Hepatocyte (in vitro differentiated cells): ENCODE data around the gene SLC45A3. TPM values are rescaled to one million over a fixed set of nuclear protein-coding genes. Genes with fewer than 3 reads are reported as not detected.
A peak's percentile ranks its signal among the peaks of the same experiment; 100 is the strongest.

Experiments
- DNase-seq: peaks from one replicate; pipeline ENCODE4 v3.0.0-alpha.2; 2016; ENCODE audit warnings: low spot score
- H2AFZ ChIP-seq: fragments of 200-600 bp; sonication (generic); 2 replicates; pipeline ENCODE4 v1.6.0; 2016; ENCODE audit warnings: antibody characterized with exemption, mild to moderate bottlenecking
- H3K27ac ChIP-seq: fragments of 200-600 bp; sonication (generic); 2 replicates; pipeline ENCODE4 v1.5.1; 2016; ENCODE audit warnings: mild to moderate bottlenecking
- H3K27me3 ChIP-seq: fragments of 200-600 bp; sonication (generic); 2 replicates; pipeline ENCODE4 v1.6.1; 2016
- H3K36me3 ChIP-seq: fragments of 200-600 bp; sonication (generic); replicated peaks from 2 replicates; pipeline ENCODE4 v1.5.1; 2016; ENCODE audit warnings: low read depth; ENCODE audit not compliant: insufficient read depth
- H3K4me1 ChIP-seq: fragments of 200-600 bp; sonication (generic); 2 replicates; pipeline ENCODE4 v1.5.1; 2016; ENCODE audit warnings: mild to moderate bottlenecking, moderate library complexity; ENCODE audit not compliant: insufficient read depth
- H3K4me2 ChIP-seq: fragments of 200-600 bp; sonication (generic); 2 replicates; pipeline ENCODE4 v1.6.0; 2016
- H3K4me3 ChIP-seq: fragments of 200-600 bp; sonication (generic); 2 replicates; pipeline ENCODE4 v1.5.1; 2016; ENCODE audit warnings: mild to moderate bottlenecking
- H3K79me2 ChIP-seq: fragments of 200-600 bp; sonication (generic); 2 replicates; pipeline ENCODE4 v1.6.0; 2017; ENCODE audit warnings: mild to moderate bottlenecking
- H3K9me2 ChIP-seq: fragments of 200-600 bp; sonication (generic); replicated peaks from 2 replicates; pipeline ENCODE4 v1.6.0; 2017; ENCODE audit warnings: mild to moderate bottlenecking; ENCODE audit not compliant: insufficient read depth
- H3K9me3 ChIP-seq: fragments of 200-600 bp; sonication (generic); 2 replicates; pipeline ENCODE4 v1.5.1; 2016; ENCODE audit warnings: low read depth, mild to moderate bottlenecking
- H4K20me1 ChIP-seq: fragments of 200-600 bp; sonication (generic); 2 replicates; pipeline ENCODE4 v1.6.0; 2016; ENCODE audit warnings: mild to moderate bottlenecking; ENCODE audit not compliant: insufficient read depth, poor library complexity, severe bottlenecking
- CTCF ChIP-seq: fragments of 200-600 bp; sonication (generic); IDR thresholded peaks from 2 replicates; pipeline ENCODE4 v1.5.1; 2016; ENCODE audit warnings: antibody characterized with exemption, mild to moderate bottlenecking; ENCODE audit not compliant: poor library complexity
- EZH2 ChIP-seq: fragments of 200-600 bp; sonication (generic); IDR thresholded peaks from 2 replicates; pipeline ENCODE4 v1.6.1; 2016; ENCODE audit warnings: antibody characterized with exemption, mild to moderate bottlenecking, borderline replicate concordance
- EZH2phosphoT487 ChIP-seq: fragments of 200-600 bp; sonication (generic); IDR thresholded peaks from one replicate; pipeline ENCODE4 v1.6.1; 2018; ENCODE audit warnings: antibody characterized with exemption, mild to moderate bottlenecking, low read depth, moderate library complexity; ENCODE audit not compliant: unreplicated experiment, severe bottlenecking
- WGBS: methylation state at CpG from one replicate; pipeline ENCODE4 v1.1.6; 2016; ENCODE audit warnings: low lambda C conversion rate; ENCODE audit errors: missing lambda C conversion rate; 5-methylcytosine and 5-hydroxymethylcytosine counted together
- polyA plus RNA-seq: library from polyadenylated mRNA; unstranded; fragments of >200 nt; fragmentation: Nextera tagmentation; extraction: Ambion mirVana; gene quantifications from 2 replicates; pipeline ENCODE4 v1.2.1, GENCODE V29; 2016
- total RNA-seq: library from RNA; depleted of rRNA; stranded (reverse); fragments of >200 nt; gene quantifications from 2 replicates; pipeline ENCODE4 v1.2.3, GENCODE V29; 2014

Gene SLC45A3
- total and polyA plus RNA-seq, 2 experiments from 2014 or later: 4.6 to 12.2 TPM

DNA sequence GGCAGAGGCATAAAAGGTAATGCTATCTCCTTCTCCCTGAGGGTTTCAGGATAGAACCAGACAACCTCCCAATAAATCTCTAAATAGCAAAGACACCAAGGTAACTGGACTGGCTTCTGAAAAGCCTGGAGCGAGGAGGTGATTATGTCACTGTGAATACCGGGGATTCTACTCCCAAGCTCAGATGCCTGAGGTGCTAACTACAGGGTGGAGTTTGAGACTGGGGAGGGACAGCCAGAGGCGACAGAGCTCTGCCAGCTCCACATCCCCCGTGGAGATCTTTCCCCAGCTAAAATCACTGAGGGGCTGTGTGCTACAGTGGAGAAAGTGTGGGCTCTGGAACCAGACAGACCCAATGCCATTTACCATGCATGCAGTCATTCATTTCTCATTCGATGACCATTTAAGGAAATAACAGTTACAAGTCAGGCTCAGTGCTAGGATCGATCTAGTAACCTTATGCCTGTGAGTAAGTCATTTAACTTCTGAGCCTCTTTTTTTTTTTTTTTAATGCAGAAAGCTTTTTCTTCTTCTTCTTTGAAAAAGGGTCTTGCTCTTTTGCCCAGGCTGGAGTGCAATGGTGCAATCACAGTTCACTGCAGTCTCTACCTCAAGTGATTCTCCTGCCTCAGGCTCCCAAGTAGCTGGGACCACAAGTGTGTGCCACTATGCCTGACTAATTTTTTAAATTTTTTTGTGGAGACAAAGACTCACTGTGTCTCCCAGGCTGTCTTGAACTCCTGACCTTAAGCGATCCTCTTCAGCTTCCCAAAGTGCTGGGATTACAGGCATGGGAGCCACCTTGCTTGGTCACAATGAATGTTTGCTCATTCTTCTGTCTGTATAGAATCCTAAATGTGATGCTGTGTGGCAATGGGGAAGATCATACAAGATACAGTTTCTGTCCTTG is 8.1 kb upstream of the SLC45A3 start:
- Histone ChIP-seq H3K4me3 (no peak overlapping the region), H3K4me2 (no peak overlapping the region), H2AFZ (no peak overlapping the region), H3K9me2 (no peaks in the 10 kb centered on the region), H3K36me3 (no peaks in the 10 kb centered on the region), H3K79me2 (no peaks in the 10 kb centered on the region), H3K9me3 (no peaks in the 10 kb centered on the region), H3K4me1 (no peaks in the 10 kb centered on the region), H3K27ac (no peak overlapping the region), H4K20me1 (no peaks in the 10 kb centered on the region), H3K27me3 (no peaks in the 10 kb centered on the region)
- 58% methylated on average over 7 of the region's 7 CpGs for WGBS
- TF ChIP-seq EZH2: no peak
- no peak for TF ChIP-seq CTCF
- TF ChIP-seq EZH2phosphoT487: no peak
- DNase-seq: no peak

DNA sequence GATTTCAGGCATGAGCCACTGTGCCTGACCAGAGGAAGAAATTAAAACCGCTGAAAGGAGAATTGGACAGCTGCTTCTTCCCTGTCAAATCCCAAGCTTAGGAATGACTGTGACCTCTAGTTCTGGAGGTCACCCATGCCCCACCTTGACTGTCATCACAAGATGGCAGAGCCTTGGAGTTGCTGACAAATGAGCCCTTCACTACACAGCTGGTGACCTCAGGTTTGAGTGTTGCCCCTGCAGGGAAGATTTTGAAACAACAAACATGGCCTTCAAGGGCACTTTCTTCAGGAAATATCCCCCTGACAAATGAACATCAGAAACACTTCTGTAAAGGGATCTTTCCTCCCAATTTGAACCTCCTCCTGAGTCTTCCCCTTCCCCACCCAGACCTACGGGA is 6.9 kb upstream of the SLC45A3 start:
- Histone ChIP-seq H3K27ac (no peak overlapping the region), H3K27me3 (no peaks in the 10 kb centered on the region), H4K20me1 (no peaks in the 10 kb centered on the region), H3K4me2 (no peak overlapping the region), H3K4me3 (no peak overlapping the region), H3K4me1 (no peaks in the 10 kb centered on the region), H2AFZ (no peak overlapping the region), H3K9me3 (no peaks in the 10 kb centered on the region), H3K79me2 (no peaks in the 10 kb centered on the region), H3K36me3 (no peaks in the 10 kb centered on the region), H3K9me2 (no peaks in the 10 kb centered on the region)
- DNase-seq: no peak
- TF ChIP-seq CTCF (no peak), EZH2phosphoT487 (no peak), EZH2 (no peak)
- WGBS: 80% methylated on average over 2 of the region's 2 CpGs

DNA sequence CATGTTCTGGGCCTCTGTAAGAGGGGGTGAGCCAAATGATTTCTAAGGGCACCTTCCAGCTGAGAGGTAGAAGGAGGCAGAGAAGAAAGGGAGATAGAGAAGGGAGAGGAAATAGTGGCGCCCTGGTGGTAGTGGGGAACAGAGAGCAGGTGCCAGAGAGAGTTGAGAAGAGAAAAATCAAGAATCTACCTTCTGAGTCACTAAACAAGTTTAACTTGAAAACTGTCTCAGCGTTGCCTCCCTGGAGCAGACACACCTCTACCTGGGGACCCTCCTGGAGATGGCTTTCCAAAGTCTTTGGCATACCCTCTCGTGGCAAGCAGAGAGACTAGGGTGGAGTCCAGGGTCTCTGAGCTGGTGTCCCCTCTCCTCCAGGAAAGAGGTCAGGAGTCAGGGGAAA is 1.1 kb upstream of the SLC45A3 start:
- Histone ChIP-seq H3K4me1 (peaks cover 32% of the 10 kb centered on the region), H3K9me3 (no peaks in the 10 kb centered on the region), H3K79me2 (peaks cover 17% of the 10 kb centered on the region), H3K4me2 (peak overlapping the region; percentile 99), H4K20me1 (no peaks in the 10 kb centered on the region), H3K4me3 (no peak overlapping the region), H3K27ac (no peak overlapping the region), H3K36me3 (no peaks in the 10 kb centered on the region), H2AFZ (no peak overlapping the region), H3K27me3 (no peaks in the 10 kb centered on the region), H3K9me2 (no peaks in the 10 kb centered on the region)
- no peak for TF ChIP-seq CTCF
- no peak for TF ChIP-seq EZH2
- no peak for TF ChIP-seq EZH2phosphoT487
- no peak for DNase-seq
- 77% methylated on average over 3 of the region's 3 CpGs for WGBS
